GM12892 (cell line): Measurements from ENCODE around the gene DEPP1.

Source experiments
- DNase-seq: peaks from one replicate; pipeline ENCODE4 v3.0.0; 2011; ENCODE audit not compliant: insufficient read length
- FAIRE-seq: peaks from 2 replicates; lab custom pipeline; 2011; peaks lifted over from hg19 to GRCh38; lab: Jason Lieb, UNC
- POLR2A ChIP-seq: IDR thresholded peaks from 2 replicates; pipeline ENCODE4 v1.6.1; 2011; ENCODE audit warnings: low read depth, low read length, control low read depth
- POLR2AphosphoS5 ChIP-seq: IDR thresholded peaks from 2 replicates; pipeline ENCODE4 v1.6.1; 2011; ENCODE audit warnings: low read depth, low read length, control low read depth
- TAF1 ChIP-seq: IDR thresholded peaks from 2 replicates; pipeline ENCODE4 v1.6.1; 2011; ENCODE audit warnings: low read depth, mild to moderate bottlenecking, control low read depth, low read length, borderline replicate concordance

The DEPP1 gene

DNA sequence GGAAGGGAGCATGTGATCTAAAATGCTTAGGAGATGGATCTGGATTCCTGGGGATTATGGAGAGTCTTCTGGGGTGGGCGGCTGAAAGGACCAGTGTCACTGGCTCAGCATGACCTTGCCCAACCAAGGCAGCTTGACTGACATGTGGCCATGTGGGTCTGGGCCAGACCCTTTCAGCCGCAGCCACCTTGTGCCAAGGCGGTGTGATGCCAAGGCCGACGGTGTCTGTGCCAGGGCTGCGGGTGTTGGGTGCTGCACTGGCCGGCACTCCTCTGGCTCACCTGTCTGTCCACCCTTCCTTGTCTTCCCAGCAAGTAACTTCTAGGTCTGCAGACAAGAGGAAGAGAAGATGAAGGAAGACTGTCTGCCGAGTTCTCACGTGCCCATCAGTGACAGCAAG, 8.8 kb downstream of the DEPP1 start:
- TF ChIP-seq TAF1 (no peak), POLR2AphosphoS5 (no peak), POLR2A (no peak)
- no peak for DNase-seq
- FAIRE-seq, result no peak

DNA sequence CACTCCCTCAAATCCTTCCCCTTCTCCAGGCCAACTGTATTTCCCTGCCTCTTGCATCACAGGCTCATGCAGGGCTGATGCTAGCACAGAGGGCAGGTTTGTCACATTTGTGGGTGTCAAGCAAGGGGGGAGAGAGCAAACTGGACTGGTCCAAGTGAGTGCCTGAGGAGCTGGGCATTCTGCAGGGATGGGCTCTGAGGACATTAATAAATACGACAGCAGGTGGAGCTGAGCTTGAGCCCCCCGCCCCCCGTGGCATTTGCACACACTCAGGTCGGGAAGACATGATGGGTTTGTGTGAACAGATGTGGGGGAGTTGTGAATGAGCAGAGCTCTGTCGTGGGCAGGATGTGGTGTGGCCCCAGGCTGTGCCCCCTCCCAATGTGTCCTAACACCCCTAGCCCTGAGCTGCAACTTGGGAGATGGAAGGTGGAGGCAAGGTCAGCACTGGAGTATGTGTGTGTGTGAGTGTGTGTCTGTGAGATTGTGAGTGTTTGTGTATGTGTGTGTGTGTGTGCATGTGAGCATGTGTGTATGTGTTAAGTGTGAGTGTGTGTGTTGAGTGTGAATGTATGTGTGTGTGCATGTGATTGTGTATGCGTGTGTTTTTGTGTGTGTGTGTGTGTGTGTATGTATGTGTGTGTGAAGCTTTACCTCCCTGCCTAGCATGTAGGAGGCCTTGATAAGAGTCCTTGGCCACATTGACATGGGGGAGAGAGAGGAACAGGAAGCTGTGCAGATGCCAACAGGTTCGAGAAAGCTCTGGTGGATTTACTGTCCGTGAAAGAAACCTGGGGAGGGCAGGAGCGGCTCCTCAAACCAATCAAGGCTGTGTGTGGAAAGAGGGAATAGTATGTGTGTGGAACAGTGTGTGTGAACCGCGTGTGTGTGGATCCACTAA, 9.9 kb downstream of the DEPP1 start:
- TF ChIP-seq POLR2AphosphoS5 (no peak), POLR2A (no peak), TAF1 (no peak)
- peak; percentile 87 for FAIRE-seq
- DNase-seq, result no peak

- FAIRE-seq (peak; percentile 89), DNase-seq (no peak)
- no peak for TF ChIP-seq TAF1
- no peak for TF ChIP-seq POLR2A
- TF ChIP-seq POLR2AphosphoS5, result no peak
Observed at GRCh38 chr10:44968091-44968490, 10.5 kb downstream of the DEPP1 start.

DNA sequence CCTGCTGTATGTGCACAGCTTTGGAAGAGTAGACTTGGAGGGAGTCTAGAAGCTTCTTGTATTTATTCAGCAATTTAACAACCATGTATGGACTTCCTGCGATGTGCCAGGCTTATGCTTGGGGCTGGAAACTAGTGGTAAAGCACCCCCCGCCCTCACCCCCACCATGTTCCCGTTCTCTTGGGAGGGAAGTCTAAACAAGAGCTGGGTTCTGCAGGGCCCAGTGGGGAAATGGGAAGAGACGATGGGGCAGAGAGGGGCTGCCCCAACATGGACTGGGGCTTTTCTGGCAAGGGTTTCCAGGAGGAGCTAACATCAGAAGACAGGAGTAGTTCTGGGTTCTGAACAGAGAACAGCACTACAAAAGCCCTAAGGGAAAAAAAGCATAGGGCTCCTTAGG, 11.0 kb downstream of the DEPP1 start:
- DNase-seq, result no peak
- FAIRE-seq, result no peak
- TF ChIP-seq POLR2AphosphoS5 (no peak), POLR2A (no peak), TAF1 (no peak)

DNA sequence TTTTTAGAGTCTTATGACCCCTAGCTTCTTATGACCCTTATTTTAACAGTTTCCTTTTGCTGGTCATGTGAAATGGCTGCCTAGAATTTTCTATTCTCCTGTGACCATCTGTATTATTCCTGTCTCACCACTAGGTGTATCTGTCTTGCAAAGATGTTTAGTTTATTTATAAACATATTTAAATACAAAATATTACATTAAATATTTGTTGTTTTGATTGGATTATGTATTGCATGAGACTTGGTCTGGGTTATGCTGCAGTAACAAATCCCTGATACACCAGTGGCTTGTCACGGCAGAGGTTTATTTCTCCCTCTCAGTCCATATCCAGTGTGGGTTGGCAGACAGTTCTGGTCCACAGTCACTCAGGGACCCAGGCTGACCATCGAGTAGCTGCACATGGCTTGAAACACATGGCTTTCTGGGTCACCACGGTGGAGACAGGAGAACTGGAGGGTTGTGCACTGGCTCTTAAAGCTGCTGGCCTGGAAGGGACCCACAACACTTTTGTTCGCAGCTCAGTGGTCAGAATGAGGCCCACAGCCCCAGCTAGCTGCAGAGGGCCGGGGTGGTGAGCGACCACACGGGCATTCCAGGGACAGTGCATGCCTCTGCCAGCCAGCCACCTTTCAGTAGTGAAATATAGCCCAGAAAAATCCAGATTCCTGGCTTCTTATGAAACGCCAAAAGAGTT, 11.6 kb downstream of the DEPP1 start:
- no peak for FAIRE-seq
- no peak for TF ChIP-seq POLR2A
- TF ChIP-seq TAF1, result no peak
- no peak for TF ChIP-seq POLR2AphosphoS5
- no peak for DNase-seq

GRCh38 chr10:44966129-44966815, 12.3 kb downstream of the DEPP1 start:
- DNase-seq (no peak), FAIRE-seq (peak; percentile 94)
- no peak for TF ChIP-seq POLR2AphosphoS5
- TF ChIP-seq TAF1, result no peak
- TF ChIP-seq POLR2A, result no peak

GRCh38 chr10:44965651-44966097, 12.9 kb downstream of the DEPP1 start:
- DNase-seq, result no peak
- no peak for FAIRE-seq
- no peak for TF ChIP-seq TAF1
- TF ChIP-seq POLR2A, result no peak
- no peak for TF ChIP-seq POLR2AphosphoS5

DNA sequence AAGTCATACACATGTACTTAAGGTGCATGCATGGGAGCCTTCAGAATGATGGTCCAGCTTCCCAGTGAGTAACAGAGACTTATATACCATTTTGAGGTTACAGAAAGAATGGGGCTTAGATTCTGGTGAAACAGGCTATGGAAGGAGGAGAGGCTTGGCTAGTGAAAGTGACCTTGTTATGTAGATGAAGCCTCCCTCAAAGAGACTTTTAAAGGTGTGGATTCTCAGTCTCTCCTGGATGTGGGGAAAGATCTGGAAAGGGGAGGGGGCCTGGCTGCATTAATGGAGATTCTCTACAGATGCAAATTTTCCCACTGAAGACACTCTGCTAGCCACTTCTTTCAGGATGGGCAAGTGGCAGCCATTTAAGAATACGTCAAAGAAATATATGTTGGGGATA, 13.5 kb downstream of the DEPP1 start:
- DNase-seq (no peak), FAIRE-seq (no peak)
- TF ChIP-seq POLR2AphosphoS5 (no peak), TAF1 (no peak), POLR2A (no peak)

DNA sequence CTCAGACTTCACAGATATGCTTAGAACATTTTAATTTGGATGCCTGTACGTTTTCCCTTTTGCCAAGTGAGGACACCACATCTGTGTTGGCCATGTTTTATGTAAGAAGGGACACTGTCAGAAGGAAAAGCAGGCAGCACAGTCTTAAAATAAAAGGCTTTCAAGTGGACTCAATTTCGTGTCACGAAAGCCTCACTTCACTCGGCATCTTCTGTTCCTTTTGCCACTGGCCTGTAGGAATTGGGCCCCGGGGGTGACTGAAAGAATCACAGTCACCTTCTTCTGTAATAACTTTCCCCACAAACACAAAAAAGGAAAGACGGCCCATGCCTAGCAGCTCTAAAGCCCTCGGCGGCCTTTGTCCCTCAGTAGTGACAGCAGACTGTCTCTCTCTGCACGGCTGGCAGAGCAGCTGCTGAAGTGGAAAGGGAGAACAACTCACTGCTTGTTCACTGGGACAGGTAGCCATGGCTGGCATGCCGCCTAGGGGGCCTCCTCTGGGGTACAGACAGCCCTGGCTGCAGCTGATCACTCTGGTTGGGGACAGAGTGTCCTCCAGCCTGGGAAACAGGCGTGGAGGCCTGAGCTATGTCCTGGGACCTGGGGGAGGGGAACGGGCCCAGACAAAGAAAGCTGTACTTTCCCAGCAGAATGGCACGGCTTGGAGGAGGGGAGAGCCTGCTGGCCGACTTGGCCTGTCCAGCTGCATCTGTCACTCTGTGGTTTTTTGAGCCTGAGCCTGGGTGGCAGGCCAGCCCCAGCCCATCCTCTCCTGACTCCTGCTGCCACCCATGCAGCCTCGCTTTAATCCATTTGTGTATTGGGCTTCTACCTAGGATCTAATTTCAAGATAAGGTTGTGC, 14.6 kb downstream of the DEPP1 start:
- FAIRE-seq (peak; percentile 90), DNase-seq (no peak)
- TF ChIP-seq TAF1 (no peak), POLR2A (peak; percentile 28; the same call in 1 of the 2 replicates)

GRCh38 chr10:44962870-44963738, 15.5 kb downstream of the DEPP1 start:
- DNase-seq (no peak), FAIRE-seq (peak; percentile 50)
- no peak for TF ChIP-seq POLR2A
- TF ChIP-seq POLR2AphosphoS5, result no peak
- TF ChIP-seq TAF1, result no peak
